GM12892 (cell line): Measurements from ENCODE around the gene COL18A1.

Experiments used
- DNase-seq: peaks from one replicate; pipeline ENCODE4 v3.0.0; 2011; ENCODE audit not compliant: insufficient read length
- FAIRE-seq: peaks from 2 replicates; lab custom pipeline; 2011; peaks lifted over from hg19 to GRCh38; lab: Jason Lieb, UNC
- POLR2A ChIP-seq: IDR thresholded peaks from 2 replicates; pipeline ENCODE4 v1.6.1; 2011; ENCODE audit warnings: low read depth, low read length, control low read depth
- POLR2AphosphoS5 ChIP-seq: IDR thresholded peaks from 2 replicates; pipeline ENCODE4 v1.6.1; 2011; ENCODE audit warnings: low read depth, low read length, control low read depth
- TAF1 ChIP-seq: IDR thresholded peaks from 2 replicates; pipeline ENCODE4 v1.6.1; 2011; ENCODE audit warnings: low read depth, mild to moderate bottlenecking, control low read depth, low read length, borderline replicate concordance

The COL18A1 gene

GRCh38 chr21:45387506-45387905 is 17.5 kb upstream of the COL18A1 start:
- no peak for DNase-seq
- TF ChIP-seq POLR2A (no peak), POLR2AphosphoS5 (no peak), TAF1 (no peak)
- FAIRE-seq, result no peak

DNA sequence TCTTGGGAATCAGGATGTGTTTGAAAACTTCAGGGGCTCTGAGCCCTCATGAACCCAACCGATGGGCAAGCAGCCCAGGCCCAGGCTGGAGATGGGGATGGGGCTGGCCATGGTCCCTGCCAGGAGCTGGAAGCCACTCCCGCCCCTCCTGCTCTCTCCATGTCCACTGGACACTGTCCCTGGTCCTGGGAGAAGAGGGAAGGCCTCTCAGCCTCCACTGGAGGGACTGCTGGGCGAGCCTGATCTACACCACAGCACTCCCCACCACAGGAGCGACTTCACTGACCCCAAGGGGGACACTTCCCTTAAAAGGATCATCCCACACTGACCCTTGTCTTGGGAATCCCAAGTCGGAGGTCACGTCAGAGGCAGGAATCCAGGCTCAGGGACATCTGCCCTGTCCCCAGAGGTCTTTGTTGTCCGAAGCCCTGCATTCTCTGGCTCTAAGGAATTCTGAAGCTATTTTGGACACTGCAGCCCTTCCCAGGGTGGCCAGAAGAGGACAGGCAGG is 16.9 kb upstream of the COL18A1 start:
- no peak for TF ChIP-seq POLR2AphosphoS5
- no peak for TF ChIP-seq POLR2A
- TF ChIP-seq TAF1, result no peak
- no peak for DNase-seq
- no peak for FAIRE-seq

- DNase-seq (no peak), FAIRE-seq (no peak)
- TF ChIP-seq POLR2A (no peak), TAF1 (no peak), POLR2AphosphoS5 (no peak)
These were observed 16.2 kb upstream of the COL18A1 start for GRCh38 chr21:45388611-45389296.

DNA sequence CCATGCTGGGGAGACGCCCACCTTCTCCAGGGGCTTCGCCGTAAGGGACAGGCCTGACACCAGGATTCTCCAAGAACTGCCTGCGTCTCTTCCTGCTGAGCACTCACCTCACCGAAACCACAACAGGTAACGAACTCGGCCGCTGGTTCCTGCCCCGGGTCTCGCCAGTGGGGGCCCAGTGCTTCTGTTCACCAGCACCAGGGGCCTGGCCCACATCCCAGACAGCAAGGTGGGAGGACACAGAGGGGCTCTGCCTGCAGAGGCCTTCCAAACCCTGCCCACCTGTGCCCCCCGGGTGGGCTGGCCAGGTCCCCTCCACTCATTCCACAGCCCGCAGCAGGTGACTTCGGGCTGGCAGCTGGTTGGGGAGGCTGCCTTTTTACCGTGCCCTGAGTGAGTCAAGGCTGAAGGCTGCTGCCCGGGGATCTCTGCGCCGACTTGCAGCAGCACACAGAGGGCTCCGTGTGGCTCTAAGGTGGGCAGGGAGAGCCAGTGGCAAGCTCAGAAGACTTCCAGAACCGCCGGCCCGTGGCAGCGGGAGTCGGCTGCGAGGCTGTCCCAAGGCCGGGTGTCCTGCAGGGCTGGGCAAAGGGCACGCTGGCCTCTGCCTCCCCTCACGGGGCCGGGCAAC is 14.7 kb upstream of the COL18A1 start:
- FAIRE-seq (no peak), DNase-seq (no peak)
- TF ChIP-seq POLR2AphosphoS5, result no peak
- no peak for TF ChIP-seq POLR2A
- no peak for TF ChIP-seq TAF1

DNA sequence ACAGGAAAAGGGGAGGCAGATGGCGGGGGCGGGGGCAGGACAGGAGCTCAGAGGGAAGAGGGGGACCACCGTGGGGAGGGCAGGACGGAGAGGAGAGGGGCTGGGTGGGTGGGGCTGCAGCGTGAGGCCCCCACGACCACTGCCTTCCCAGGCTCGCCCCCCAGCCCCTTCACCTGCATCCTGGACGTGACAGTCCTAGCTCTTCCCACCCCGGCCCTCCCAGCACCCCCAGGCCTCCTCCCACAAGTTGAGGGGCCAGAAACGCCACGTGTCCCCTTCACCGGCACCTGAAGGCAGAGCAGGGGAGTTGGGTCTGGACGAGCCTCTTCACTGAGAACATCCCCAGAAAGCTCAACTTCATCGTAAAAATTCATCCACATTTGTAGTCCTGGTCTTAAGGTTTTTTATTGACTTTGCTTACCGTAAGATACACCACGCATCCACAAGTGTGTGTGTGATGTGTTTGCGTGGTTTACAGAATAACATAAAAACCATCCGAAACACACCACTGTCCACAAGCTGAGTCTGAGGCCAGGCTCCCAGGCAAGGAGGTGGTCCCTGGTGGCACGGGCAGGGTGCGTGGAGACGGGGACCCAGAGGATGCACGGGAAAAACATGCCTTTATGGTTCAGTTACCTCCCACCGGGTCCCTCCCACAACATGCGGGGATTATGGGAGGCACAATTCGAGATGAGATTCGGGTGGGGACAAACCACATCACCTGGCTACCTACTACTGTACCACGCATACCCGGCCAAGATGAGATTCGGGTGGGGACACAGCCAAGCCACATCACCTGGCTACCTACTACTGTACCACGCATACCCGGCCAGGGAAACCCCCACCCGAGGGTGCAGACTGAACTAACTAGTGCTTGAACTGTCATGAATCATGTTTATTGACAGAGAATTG is 13.9 kb upstream of the COL18A1 start:
- no peak for FAIRE-seq

GRCh38 chr21:45391743-45392572 is 13.0 kb upstream of the COL18A1 start:
- no peak for FAIRE-seq
- DNase-seq, result no peak
- TF ChIP-seq POLR2AphosphoS5, result no peak
- TF ChIP-seq POLR2A, result no peak
- TF ChIP-seq TAF1, result no peak

More for the DNA sequence above, 13.9 kb upstream of the COL18A1 start:
- TF ChIP-seq TAF1, result no peak
- DNase-seq, result no peak

DNA sequence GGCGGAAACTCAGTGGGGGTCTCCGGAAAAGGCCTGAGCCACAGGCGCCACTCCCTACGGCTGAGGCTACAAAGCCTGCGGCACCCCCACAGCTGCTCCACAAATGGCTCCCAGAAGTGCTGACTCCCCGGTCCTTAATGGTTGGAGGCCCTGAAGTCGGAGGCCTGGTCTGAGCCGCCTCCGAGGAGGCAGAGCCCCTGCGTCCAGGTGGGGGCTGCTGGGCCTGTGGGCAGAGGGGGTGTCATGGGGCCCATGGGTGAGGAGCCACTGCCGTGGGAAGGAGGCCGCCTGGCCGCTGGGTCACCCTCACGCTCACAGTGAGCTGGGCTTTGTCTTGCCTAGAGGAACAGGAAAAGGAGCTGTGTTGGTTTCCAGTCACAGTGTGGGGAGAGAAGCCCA is 12.4 kb upstream of the COL18A1 start:
- TF ChIP-seq TAF1, result no peak
- no peak for TF ChIP-seq POLR2A
- no peak for TF ChIP-seq POLR2AphosphoS5
- FAIRE-seq (no peak), DNase-seq (no peak)

DNA sequence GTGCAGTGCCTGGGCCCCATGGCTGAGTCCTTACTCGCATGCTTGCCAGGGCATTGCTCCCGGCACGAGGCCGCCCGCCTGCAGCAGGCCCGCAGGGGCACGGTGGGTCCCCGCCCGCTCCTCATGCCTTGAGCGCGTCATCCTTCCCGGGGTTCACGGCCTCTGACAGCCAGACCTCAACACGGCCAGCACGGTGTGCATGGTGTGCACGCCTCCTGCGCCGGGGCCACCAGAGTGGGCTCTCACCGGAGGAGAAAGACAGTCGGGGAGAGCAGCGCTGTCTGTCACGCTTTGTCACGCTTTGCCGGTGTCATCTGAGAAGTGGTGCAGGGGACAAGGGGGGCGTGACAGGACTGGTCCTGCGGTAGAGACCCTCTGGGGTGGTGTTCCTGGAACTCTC is 11.9 kb upstream of the COL18A1 start:
- TF ChIP-seq TAF1 (no peak), POLR2AphosphoS5 (no peak), POLR2A (no peak)
- FAIRE-seq (no peak), DNase-seq (no peak)

GRCh38 chr21:45393833-45394638 is 10.9 kb upstream of the COL18A1 start:
- DNase-seq (no peak), FAIRE-seq (no peak)
- TF ChIP-seq POLR2A, result no peak
- TF ChIP-seq POLR2AphosphoS5, result no peak
- TF ChIP-seq TAF1, result no peak

DNA sequence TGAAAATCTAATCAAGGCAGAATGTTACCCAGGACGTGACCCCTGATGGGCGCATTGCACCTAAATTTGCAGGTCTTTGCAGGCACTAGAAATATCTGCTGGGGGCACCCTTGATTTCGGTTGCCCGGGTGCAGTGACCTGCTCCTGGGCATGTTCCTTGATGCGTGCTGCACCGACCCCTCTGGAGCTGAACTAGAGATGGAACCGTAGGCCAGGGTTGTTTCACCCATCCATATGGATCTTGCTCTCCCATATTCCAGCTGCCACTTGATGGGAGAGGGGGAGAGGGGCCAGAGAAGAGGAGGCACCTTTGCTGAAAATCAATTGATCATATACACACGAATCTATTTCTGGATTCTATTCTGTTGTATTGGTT is 8.4 kb upstream of the COL18A1 start:
- DNase-seq, result no peak
- no peak for TF ChIP-seq POLR2A
- no peak for TF ChIP-seq TAF1
- no peak for TF ChIP-seq POLR2AphosphoS5
- no peak for FAIRE-seq
